A549 (cell line): ENCODE measurements around the gene VPS18. TPM values are rescaled to one million over a fixed set of nuclear protein-coding genes. Genes with fewer than 3 reads are reported as not detected.

Experiments used
- ATAC-seq, 2 experiments: fragments of 200-7000 bp in 1 of 2; fragments of >200 bp in 1 of 2; cut with Nextera tagmentation in 1 of 2; cut with Tn5 transposase in 1 of 2; 3 replicates each; pipeline versions ENCODE4 v1.8.0 to v1.9.1; 2018 to 2020; ENCODE audit warnings: mild to moderate bottlenecking in 1 of 2, moderate library complexity in 1 of 2
- CTCF ChIA-PET: fragments of 300-600 bp; sonication (Branson Sonifier 250); formaldehyde crosslinking; extraction: SDS; loops from one replicate; lab custom pipeline; 2021; ENCODE audit warnings: antibody characterized with exemption, inconsistent platforms; lab: Yijun Ruan, JAX
- POLR2A ChIA-PET: fragments of 350-600 bp; formaldehyde crosslinking; extraction: SDS; loops from one replicate; lab custom pipeline; 2021; ENCODE audit warnings: antibody characterized with exemption, inconsistent platforms; lab: Yijun Ruan, JAX
- DNase-seq, 2 experiments: peaks; one replicate each; pipeline versions ENCODE4 v3.0.0 to v3.0.0-alpha.2; 2011 to 2016; ENCODE audit warnings: low read depth in 1 of 2, low spot score in 1 of 2
- FAIRE-seq: peaks from 2 replicates; lab custom pipeline; 2011; peaks lifted over from hg19 to GRCh38; lab: Jason Lieb, UNC
- H3K27ac ChIP-seq, 2 experiments: fragments of >200 bp; sonication (Bioruptor Twin); formaldehyde crosslinking; 3 replicates each; pipeline ENCODE4 v1.5.1; 2016 to 2017
- H3K4me1 ChIP-seq: fragments of >200 bp; sonication (Bioruptor Twin); formaldehyde crosslinking; 3 replicates; pipeline ENCODE4 v1.6.1; 2016
- H3K4me2 ChIP-seq: fragments of >200 bp; sonication (Bioruptor Twin); formaldehyde crosslinking; 3 replicates; pipeline ENCODE4 v1.6.1; 2016
- H3K4me3 ChIP-seq: fragments of >200 bp; sonication (Bioruptor Twin); formaldehyde crosslinking; 3 replicates; pipeline ENCODE4 v1.5.1; 2016
- H3K9me3 ChIP-seq: fragments of >200 bp; sonication (Bioruptor Twin); formaldehyde crosslinking; 3 replicates; pipeline ENCODE4 v1.6.1; 2016
- BCL3 ChIP-seq: fragments of >200 bp; sonication (Bioruptor Twin); formaldehyde crosslinking; IDR thresholded peaks from 3 replicates; pipeline ENCODE4 v1.6.1; 2016
- CBX8 ChIP-seq: fragments of 200-600 bp; sonication (generic); IDR thresholded peaks from 2 replicates; pipeline ENCODE4 v1.6.1; 2016
- EHF ChIP-seq: fragments of 250-450 bp; sonication (Bioruptor Pico); IDR thresholded peaks from 2 replicates; pipeline ENCODE4 v1.5.0; 2020; ENCODE audit warnings: mild to moderate bottlenecking
- EHMT2 ChIP-seq: fragments of 200-600 bp; sonication (generic); IDR thresholded peaks from 2 replicates; pipeline ENCODE4 v1.6.1; 2016; ENCODE audit warnings: antibody characterized with exemption, low read depth, mild to moderate bottlenecking, moderate library complexity
- ELK1 ChIP-seq: fragments of 150-350 bp; IDR thresholded peaks from 2 replicates; pipeline ENCODE4 v1.6.1; 2014; ENCODE audit warnings: low read depth, mild to moderate bottlenecking, low read length
- ESRRA ChIP-seq: fragments of 150-350 bp; IDR thresholded peaks from 2 replicates; pipeline ENCODE4 v1.6.1; 2014; ENCODE audit warnings: mild to moderate bottlenecking, low read length, borderline replicate concordance
- GATA3 ChIP-seq: IDR thresholded peaks from 2 replicates; pipeline ENCODE4 v1.6.1; 2012; ENCODE audit warnings: borderline replicate concordance
- HEYL ChIP-seq: fragments of 250-450 bp; sonication (Bioruptor Pico); IDR thresholded peaks from 2 replicates; pipeline ENCODE4 v1.8.0; 2021; ENCODE audit warnings: mild to moderate bottlenecking, moderate library complexity
- HOXB5 ChIP-seq: fragments of 250-450 bp; sonication (Bioruptor Pico); IDR thresholded peaks from 2 replicates; pipeline ENCODE4 v1.5.0; 2020; ENCODE audit warnings: mild to moderate bottlenecking, moderate library complexity
- JUNB ChIP-seq: fragments of >200 bp; sonication (Bioruptor Twin); formaldehyde crosslinking; IDR thresholded peaks from 2 replicates; pipeline ENCODE4 v1.6.1; 2016
- MAFK ChIP-seq: fragments of 450-650 bp; IDR thresholded peaks from 2 replicates; pipeline ENCODE4 v1.6.1; 2014; ENCODE audit not compliant: partially characterized antibody
- MYC ChIP-seq: IDR thresholded peaks from 2 replicates; pipeline ENCODE4 v1.6.1; 2012; ENCODE audit warnings: mild to moderate bottlenecking, inconsistent platforms, low read length, improper control_type of control experiment, borderline replicate concordance
- NFE2L2 ChIP-seq: fragments of 150-350 bp; conservative IDR thresholded peaks from 2 replicates; pipeline ENCODE4 v1.6.1; 2014; ENCODE audit warnings: low read length
- RAD21 ChIP-seq, 2 experiments: fragments of >200 bp in 1 of 2; sonication (Bioruptor Twin) in 1 of 2; formaldehyde crosslinking in 1 of 2; IDR thresholded peaks in 1 of 2; conservative IDR thresholded peaks in 1 of 2; 2 replicates in 1 of 2; 3 replicates in 1 of 2; pipeline ENCODE4 v1.6.1; 2012 to 2018; ENCODE audit warnings: inconsistent platforms in 1 of 2
- REST ChIP-seq: fragments of 200-600 bp; sonication (generic); IDR thresholded peaks from 2 replicates; pipeline ENCODE4 v1.6.1; 2016; ENCODE audit warnings: antibody characterized with exemption, mild to moderate bottlenecking, moderate library complexity
- RFX5 ChIP-seq: fragments of 450-650 bp; IDR thresholded peaks from 2 replicates; pipeline ENCODE4 v1.7.1; 2014; ENCODE audit warnings: antibody characterized with exemption, mild to moderate bottlenecking, moderate library complexity
- RNF2 ChIP-seq: fragments of 200-600 bp; sonication (generic); IDR thresholded peaks from 2 replicates; pipeline ENCODE4 v1.6.1; 2016; ENCODE audit warnings: low read depth, mild to moderate bottlenecking, antibody characterized with exemption, moderate library complexity, borderline replicate concordance
- TP53 ChIP-seq: fragments of 250-450 bp; sonication (Bioruptor Pico); IDR thresholded peaks from 2 replicates; pipeline ENCODE4 v1.5.0; 2021; ENCODE audit warnings: mild to moderate bottlenecking, moderate library complexity
- ZC3H11A ChIP-seq: fragments of 450-650 bp; IDR thresholded peaks from 2 replicates; pipeline ENCODE4 v1.6.1; 2014; ENCODE audit warnings: antibody characterized with exemption, mild to moderate bottlenecking
- ZFP36 ChIP-seq: fragments of 450-650 bp; IDR thresholded peaks from 2 replicates; pipeline ENCODE4 v1.6.1; 2014; ENCODE audit warnings: borderline replicate concordance; ENCODE audit not compliant: partially characterized antibody
- WGBS: methylation state at CpG from one replicate; pipeline ENCODE4 v1.1.6; 2017; ENCODE audit errors: missing lambda C conversion rate; 5-methylcytosine and 5-hydroxymethylcytosine counted together
- polyA plus RNA-seq, 4 experiments: library from polyadenylated mRNA; depleted of rRNA in 3 of 4; stranded (reverse); fragments of >200 nt; fragmentation: RNase III in 1 of 4; extraction: RNeasy Plus Mini Kit Qiagen cat#74134 plus additional on column Dnase treatment in 1 of 4; gene quantifications; 2 replicates in 3 of 4; 3 replicates in 1 of 4; pipeline ENCODE4 v1.2.3, GENCODE V29; 2011 to 2017

Gene VPS18
- polyA plus RNA-seq, 2 of the 4 experiments (the other 2 are of a cell fraction) = 9.0 to 15.2 TPM

GRCh38 chr15:40854161-40854560 lies 40.1 kb upstream of the VPS18 start:
- Histone ChIP-seq H3K4me3 (no peak overlapping the region), H3K27ac (no peak overlapping the region)
- 98% methylated on average over 4 of the region's 10 CpGs for WGBS
- TF ChIP-seq JUNB (no peak), RFX5 (no peak), REST (no peak), RAD21 (conservative IDR thresholded peaks at IDR 0.05 in 1 of 2, IDR thresholded peaks at IDR 0.05 in 1 of 2) (no peak), CBX8 (no peak), HEYL (CRISPR knock-in tag) (no peak), MYC (no peak), BCL3 (no peak), MAFK (no peak), HOXB5 (CRISPR knock-in tag) (no peak), NFE2L2 (no peak)
- TF ChIP-seq, all 56 proteins: peak for 0
- POLR2A ChIA-PET = no interaction called here
- H3K4me1 ChIP-seq = peaks cover 20% of the 10 kb centered on the region
- ATAC-seq (no peak), DNase-seq (no peak), FAIRE-seq (no peak)
- CTCF ChIA-PET = interaction anchor here (1.4 to 9.3 kb wide), 3 partner anchors 11 to 178 kb away, joined by 3 to 156 read pairs (median 5); partner anchors contain the start of gene SPINT1
- H3K4me2 ChIP-seq = no peak overlapping the region
- H3K9me3 ChIP-seq = no peaks in the 10 kb centered on the region

GRCh38 chr15:40855706-40856234 lies 38.5 kb upstream of the VPS18 start:
- Histone ChIP-seq H3K4me1 (peaks cover 25% of the 10 kb centered on the region), H3K4me3 (no peak overlapping the region), H3K4me2 (no peak overlapping the region), H3K27ac (no peak overlapping the region), H3K9me3 (no peaks in the 10 kb centered on the region)
- ATAC-seq (no peak), FAIRE-seq (no peak), DNase-seq (no peak)
- CTCF ChIA-PET = interaction anchor here (0.9 to 9.3 kb wide), 5 partner anchors 9 to 177 kb away, joined by 3 to 254 read pairs (median 82); partner anchors contain the start of genes PPP1R14D, SPINT1 and VPS18
- TF ChIP-seq RNF2 (no peak), EHF (no peak), EHMT2 (no peak), TP53 (CRISPR knock-in tag) (no peak), ESRRA (no peak), ZFP36 (no peak), ELK1 (no peak), HOXB5 (CRISPR knock-in tag) (no peak), ZC3H11A (no peak), GATA3 (no peak)
- POLR2A ChIA-PET = interaction anchor here (0.6 kb wide), 1 partner anchor 38 kb away, joined by 4 read pairs; the partner anchor contains the start of gene VPS18
- 49% methylated on average over 4 of the region's 13 CpGs for WGBS
